AG10803 (cell line): ENCODE results near the gene GGCX.

ENCODE experiments used
- DNase-seq: peaks from one replicate; pipeline ENCODE4 v3.0.0; 2010; ENCODE audit warnings: low read depth
- H3K4me3 ChIP-seq: 2 replicates; pipeline ENCODE4 v1.5.1; 2011; ENCODE audit warnings: mild to moderate bottlenecking, low read length, control low read depth
- TF ChIP-seq, protein P1 (sequence below): conservative IDR thresholded peaks from 2 replicates; pipeline ENCODE4 v1.5.1; 2011; ENCODE audit warnings: mild to moderate bottlenecking, low read length, control low read depth, inconsistent platforms

Gene GGCX

DNA sequence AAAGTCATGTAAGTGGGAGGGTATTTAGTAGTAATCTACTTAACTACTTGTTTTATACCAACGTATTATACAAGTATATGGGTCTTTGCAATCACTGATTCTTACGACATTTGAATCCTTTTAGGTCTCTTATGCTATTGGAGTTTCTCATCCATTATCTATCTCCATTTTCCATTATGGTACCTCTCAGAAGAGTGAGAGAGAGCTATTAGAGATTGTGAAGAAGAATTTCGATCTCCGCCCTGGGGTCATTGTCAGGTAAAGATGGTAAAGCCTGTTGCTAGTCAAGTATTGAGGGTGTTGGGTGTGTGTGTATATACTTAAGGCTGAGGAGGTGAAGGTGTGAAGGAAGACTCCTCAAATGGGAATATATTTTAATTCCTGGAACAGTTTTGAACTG is 18.5 kb downstream of the GGCX start:
- no peak for DNase-seq
- TF ChIP-seq, protein P1, sequence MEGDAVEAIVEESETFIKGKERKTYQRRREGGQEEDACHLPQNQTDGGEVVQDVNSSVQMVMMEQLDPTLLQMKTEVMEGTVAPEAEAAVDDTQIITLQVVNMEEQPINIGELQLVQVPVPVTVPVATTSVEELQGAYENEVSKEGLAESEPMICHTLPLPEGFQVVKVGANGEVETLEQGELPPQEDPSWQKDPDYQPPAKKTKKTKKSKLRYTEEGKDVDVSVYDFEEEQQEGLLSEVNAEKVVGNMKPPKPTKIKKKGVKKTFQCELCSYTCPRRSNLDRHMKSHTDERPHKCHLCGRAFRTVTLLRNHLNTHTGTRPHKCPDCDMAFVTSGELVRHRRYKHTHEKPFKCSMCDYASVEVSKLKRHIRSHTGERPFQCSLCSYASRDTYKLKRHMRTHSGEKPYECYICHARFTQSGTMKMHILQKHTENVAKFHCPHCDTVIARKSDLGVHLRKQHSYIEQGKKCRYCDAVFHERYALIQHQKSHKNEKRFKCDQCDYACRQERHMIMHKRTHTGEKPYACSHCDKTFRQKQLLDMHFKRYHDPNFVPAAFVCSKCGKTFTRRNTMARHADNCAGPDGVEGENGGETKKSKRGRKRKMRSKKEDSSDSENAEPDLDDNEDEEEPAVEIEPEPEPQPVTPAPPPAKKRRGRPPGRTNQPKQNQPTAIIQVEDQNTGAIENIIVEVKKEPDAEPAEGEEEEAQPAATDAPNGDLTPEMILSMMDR = no peak
- H3K4me3 ChIP-seq = no peak overlapping the region

DNA sequence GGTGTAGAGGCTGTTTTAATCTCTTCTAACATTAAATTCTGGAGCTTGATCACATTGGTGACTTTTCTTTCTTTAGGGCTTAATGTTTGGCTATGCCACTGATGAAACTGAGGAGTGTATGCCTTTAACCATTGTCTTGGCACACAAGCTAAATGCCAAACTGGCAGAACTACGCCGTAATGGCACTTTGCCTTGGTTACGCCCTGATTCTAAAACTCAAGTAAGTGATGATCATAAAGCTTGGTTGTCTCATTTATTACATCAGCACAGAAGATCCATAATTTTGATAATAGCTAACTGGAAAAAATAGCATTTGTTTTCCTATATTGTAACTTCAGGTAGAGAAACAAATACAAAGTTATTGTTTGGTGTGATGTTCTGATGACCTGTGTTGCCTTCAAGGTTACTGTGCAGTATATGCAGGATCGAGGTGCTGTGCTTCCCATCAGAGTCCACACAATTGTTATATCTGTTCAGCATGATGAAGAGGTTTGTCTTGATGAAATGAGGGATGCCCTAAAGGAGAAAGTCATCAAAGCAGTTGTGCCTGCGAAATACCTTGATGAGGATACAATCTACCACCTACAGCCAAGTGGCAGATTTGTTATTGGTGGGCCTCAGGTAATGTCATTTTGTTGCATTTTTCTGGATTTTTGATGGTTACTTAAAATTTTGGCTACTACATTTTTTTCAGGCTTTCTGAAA is 19.4 kb downstream of the GGCX start:
- TF ChIP-seq, protein P1 = no peak
- peak; percentile 62 for DNase-seq
- peak overlapping the region; percentile 99 for H3K4me3 ChIP-seq

DNA sequence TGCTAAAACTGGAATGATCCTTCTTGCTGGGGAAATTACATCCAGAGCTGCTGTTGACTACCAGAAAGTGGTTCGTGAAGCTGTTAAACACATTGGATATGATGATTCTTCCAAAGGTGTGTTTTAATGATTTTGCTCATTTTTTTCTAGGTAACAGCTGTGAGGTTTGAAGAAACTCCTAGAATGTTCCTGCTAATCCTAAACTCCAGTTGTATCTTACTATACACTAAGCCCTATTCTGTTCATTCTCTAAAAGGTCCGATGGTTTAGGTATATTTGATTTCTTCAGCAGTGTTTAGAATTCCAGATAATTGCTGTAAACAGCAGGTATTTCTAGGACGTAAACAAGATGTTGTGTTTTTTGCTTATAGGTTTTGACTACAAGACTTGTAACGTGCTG is 20.0 kb downstream of the GGCX start:
- peak overlapping the region; percentile 99 for H3K4me3 ChIP-seq
- TF ChIP-seq, protein P1 = no peak
- DNase-seq = no peak

DNA sequence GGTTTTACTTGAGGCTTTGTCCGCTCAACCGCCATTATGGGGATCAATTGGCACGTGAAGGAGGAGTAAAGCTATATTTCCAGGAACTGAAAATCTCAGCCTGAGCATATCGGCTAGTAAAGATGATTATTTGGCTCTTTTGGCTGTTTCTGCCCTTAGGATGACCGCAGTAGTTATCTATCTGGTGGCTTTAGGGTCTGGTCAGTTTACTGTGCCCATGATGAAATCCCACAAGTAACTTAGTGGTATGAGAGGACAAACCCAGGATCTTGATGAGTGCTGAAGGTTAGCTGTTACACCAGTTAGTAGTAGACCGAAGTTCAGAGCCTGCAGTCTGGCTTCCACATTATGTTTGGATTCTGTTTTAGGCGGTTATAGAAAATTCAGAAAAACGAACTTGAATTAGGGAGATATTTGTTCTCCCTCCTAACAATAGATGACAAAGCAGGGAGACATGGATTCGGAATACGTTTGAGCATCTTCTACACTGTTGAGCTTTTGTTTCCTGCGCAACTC is 21.1 kb downstream of the GGCX start:
- peak overlapping the region; percentile 99 for H3K4me3 ChIP-seq
- TF ChIP-seq, protein P1 = no peak
- peak; percentile 30 for DNase-seq

DNA sequence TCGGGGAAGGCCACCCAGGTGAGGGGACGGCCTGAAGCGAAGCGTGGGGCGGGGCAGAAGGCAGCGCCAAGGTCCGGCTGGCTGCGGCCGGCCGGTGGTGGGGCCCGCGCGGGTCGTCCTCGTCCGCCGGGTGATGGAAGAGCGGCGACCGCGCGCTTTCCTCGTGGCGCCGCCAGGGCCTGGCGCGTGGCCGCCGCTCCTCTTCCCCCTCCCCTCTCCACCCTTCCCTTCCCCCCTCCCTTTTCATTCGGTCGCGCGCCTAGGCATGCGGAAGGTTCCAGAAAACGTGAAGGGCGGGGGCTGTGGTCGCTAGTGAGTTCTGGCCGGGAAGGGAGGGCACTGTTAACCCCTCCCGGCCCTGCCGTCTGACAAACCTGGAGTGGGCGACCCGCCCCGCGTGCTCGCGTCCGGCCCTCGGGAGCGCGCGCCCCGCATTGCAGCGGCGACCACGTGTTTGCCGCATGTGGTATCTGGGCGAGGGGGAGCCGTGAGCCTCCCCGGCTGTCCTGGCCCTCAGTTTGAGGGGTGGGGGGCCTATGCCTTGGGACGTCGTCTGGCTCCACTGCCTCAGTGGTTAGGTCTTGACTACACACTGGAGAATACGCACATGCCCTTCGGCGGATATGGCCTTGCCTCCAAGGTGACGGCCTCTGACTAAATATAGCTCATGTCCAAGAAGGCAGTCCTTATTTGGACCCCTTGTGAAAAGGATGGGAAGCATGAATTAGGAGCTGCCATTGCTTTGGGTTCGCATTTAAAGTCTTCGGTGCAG is 21.7 kb downstream of the GGCX start:
- peak overlapping the region; percentile 99 for H3K4me3 ChIP-seq
- DNase-seq = peak; percentile 63
- TF ChIP-seq, protein P1 = no peak

DNA sequence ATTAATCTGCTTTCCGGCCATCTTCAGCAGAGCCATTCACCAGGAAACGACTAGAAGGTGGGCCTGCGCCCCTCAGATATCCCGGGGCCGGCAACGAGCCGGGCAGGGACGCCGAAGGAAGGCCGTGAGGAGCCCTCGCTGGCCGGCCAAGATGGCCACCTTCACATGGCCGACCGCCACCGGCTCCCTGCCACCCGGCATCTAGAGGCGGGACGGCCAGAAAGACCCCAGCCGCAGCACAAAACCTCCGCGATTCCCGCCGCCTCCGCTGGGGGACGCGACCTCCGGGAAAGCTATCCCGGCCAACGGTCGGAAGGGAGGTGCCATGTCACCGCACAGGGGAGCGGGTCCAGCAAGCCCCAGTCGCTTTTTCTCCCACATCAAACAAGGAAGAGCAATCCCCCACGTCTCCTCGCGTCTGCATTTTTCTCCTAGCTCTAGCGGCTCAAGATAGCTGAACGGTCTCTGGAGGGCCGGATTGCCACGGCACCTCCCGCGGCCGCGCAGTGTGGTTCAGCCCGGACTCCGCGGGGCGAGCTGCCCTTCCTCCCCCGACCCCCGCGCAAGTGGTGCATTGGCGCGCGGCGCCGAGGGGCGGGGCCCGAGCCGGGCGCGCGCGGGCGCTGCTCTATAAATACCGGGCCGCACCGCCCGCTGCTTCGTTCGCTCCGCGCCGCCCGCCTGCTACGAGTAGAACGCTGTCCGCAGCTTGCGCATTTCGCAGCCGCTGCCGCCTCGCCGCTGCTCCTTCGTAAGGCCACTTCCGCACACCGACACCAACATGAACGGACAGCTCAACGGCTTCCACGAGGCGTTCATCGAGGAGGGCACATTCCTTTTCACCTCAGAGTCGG is 22.6 kb downstream of the GGCX start, which contains the start of gene MAT2A:
TSS of gene MAT2A (plus strand) at position 662 of the 854 bp plus-strand sequence. CDS start at position 782, 120 bp downstream.
- peak within 1 kb of the TSS; percentile 99 for H3K4me3 ChIP-seq
- DNase-seq = peak; percentile 91
- TF ChIP-seq, protein P1 = peak; percentile 65
